Panc1 (cell line): ENCODE data around the gene RASD1. TPM values are rescaled to one million over a fixed set of nuclear protein-coding genes. Genes with fewer than 3 reads are reported as not detected.

ENCODE experiments used
- ATAC-seq: fragments of 200-7000 bp; cut with Tn5 transposase; 2 replicates; pipeline ENCODE4 v1.9.1; 2020; ENCODE audit warnings: mild to moderate bottlenecking, moderate library complexity
- BruUV-seq: library from RNA; stranded (reverse); fragments of 400-500 nt; replicated peaks from 2 replicates; lab custom pipeline; 2021; lab: Mats Ljungman, UMichigan
- CTCF ChIA-PET: fragments of 300-600 bp; sonication (Branson Sonifier 250); formaldehyde crosslinking; loops from one replicate; lab custom pipeline; 2022; ENCODE audit warnings: antibody characterized with exemption; lab: Charles Lee
- POLR2A ChIA-PET: fragments of 300-600 bp; sonication (Branson Sonifier 250); formaldehyde crosslinking; loops from one replicate; lab custom pipeline; 2022; ENCODE audit warnings: antibody characterized with exemption; lab: Charles Lee
- DNase-seq: peaks from one replicate; pipeline ENCODE4 v3.0.0-alpha.2; 2010; ENCODE audit warnings: low read depth, low spot score
- H3K27ac ChIP-seq: 2 replicates; pipeline ENCODE4 v1.5.1; 2011; ENCODE audit warnings: mild to moderate bottlenecking, low read length, inconsistent platforms
- H3K27me3 ChIP-seq: fragments of 200-500 bp; sonication (Bioruptor generic); 2 replicates; pipeline ENCODE4 v1.6.0; 2014; ENCODE audit warnings: low read length, inconsistent platforms; ENCODE audit not compliant: control insufficient read depth, insufficient read depth
- H3K36me3 ChIP-seq: fragments of 200-500 bp; sonication (Bioruptor generic); 2 replicates; pipeline ENCODE4 v1.5.1; 2014; ENCODE audit warnings: inconsistent platforms, mild to moderate bottlenecking, low read length, moderate library complexity; ENCODE audit not compliant: control insufficient read depth, insufficient read depth
- H3K4me1 ChIP-seq: 2 replicates; pipeline ENCODE4 v1.5.1; 2011; ENCODE audit warnings: inconsistent platforms, mild to moderate bottlenecking, low read length, moderate library complexity; ENCODE audit not compliant: control insufficient read depth, insufficient read depth
- H3K4me3 ChIP-seq, 2 experiments: 2 replicates each; pipeline ENCODE4 v1.5.1; 2011 to 2012; ENCODE audit warnings: low read depth in 2 of 2, low read length in 2 of 2, mild to moderate bottlenecking in 2 of 2, inconsistent platforms in 1 of 2, moderate library complexity in 1 of 2
- H3K9me3 ChIP-seq: fragments of 200-500 bp; sonication (Bioruptor generic); 2 replicates; pipeline ENCODE4 v1.5.1; 2014; ENCODE audit warnings: low read depth, mild to moderate bottlenecking, inconsistent platforms, low read length, moderate library complexity; ENCODE audit not compliant: control insufficient read depth, insufficient read depth
- CTCF ChIP-seq: fragments of 450-650 bp; IDR thresholded peaks from 2 replicates; pipeline ENCODE4 v1.5.1; 2017; ENCODE audit warnings: mild to moderate bottlenecking
- POLR2AphosphoS5 ChIP-seq: IDR thresholded peaks from 2 replicates; pipeline ENCODE4 v1.6.1; 2012; ENCODE audit warnings: mild to moderate bottlenecking, low read depth, low read length, moderate library complexity
- REST ChIP-seq, 2 experiments: IDR thresholded peaks; 2 replicates each; pipeline ENCODE4 v1.6.1; 2011 to 2012; ENCODE audit warnings: low read depth in 2 of 2, control low read depth in 1 of 2, low read length in 1 of 2, mild to moderate bottlenecking in 1 of 2, moderate library complexity in 1 of 2; ENCODE audit not compliant: insufficient read depth in 1 of 2
- SIN3A ChIP-seq: IDR thresholded peaks from 2 replicates; pipeline ENCODE4 v1.6.1; 2012; ENCODE audit warnings: low read depth, mild to moderate bottlenecking, low read length, moderate library complexity, borderline replicate concordance; ENCODE audit not compliant: insufficient read depth
- TCF7L2 ChIP-seq: IDR thresholded peaks from 2 replicates; pipeline ENCODE4 v1.6.1; 2011; ENCODE audit warnings: mild to moderate bottlenecking, low read depth, low read length, inconsistent platforms
- in situ Hi-C: cut with HindIII; loops from 2 replicates; pipeline ENCODE4 v1.10.0; 2016; ENCODE audit warnings: low sequenced_read_pairs, low pct_unique_long_range_greater_than_20kb
- intact Hi-C: fragments of 100-400 bp; cut with micrococcal nuclease; formaldehyde crosslinking; loops from one replicate; pipeline ENCODE4 v1.10.0; 2022; ENCODE audit not compliant: unreplicated experiment
- total RNA-seq: library from RNA; stranded (reverse); gene quantifications from one replicate; pipeline ENCODE4 v1.2.1, GENCODE V29; 2021; ENCODE audit not compliant: unreplicated experiment

Gene RASD1
- total RNA-seq, 1 experiment from 2014 or later: 1.7 TPM

GRCh38 chr17:17493986-17494466, 2.2 kb downstream of the RASD1 start:
- no peaks in the 10 kb centered on the region for H3K36me3 ChIP-seq
- DNase-seq (no peak), ATAC-seq (no peak)
- H3K27ac ChIP-seq: no peak overlapping the region
- TF ChIP-seq POLR2AphosphoS5 (no peak), TCF7L2 (no peak), SIN3A (no peak), REST (IDR thresholded peaks at IDR 0.05; ENCODE audit: insufficient read depth in 1 of 2, low read depth in 2 of 2, low read length in 1 of 2) (no peak), CTCF (no peak)
- no peak overlapping the region for H3K4me3 ChIP-seq
- no TSS peak for BruUV-seq
- no peaks in the 10 kb centered on the region for H3K27me3 ChIP-seq
- ChIA-PET CTCF (no interaction called here), POLR2A (no interaction called here)
- intact Hi-C loops (no loop called here), in situ Hi-C loops (no loop called here)
- no peaks in the 10 kb centered on the region for H3K9me3 ChIP-seq
- H3K4me1 ChIP-seq: peaks cover 3% of the 10 kb centered on the region

DNA sequence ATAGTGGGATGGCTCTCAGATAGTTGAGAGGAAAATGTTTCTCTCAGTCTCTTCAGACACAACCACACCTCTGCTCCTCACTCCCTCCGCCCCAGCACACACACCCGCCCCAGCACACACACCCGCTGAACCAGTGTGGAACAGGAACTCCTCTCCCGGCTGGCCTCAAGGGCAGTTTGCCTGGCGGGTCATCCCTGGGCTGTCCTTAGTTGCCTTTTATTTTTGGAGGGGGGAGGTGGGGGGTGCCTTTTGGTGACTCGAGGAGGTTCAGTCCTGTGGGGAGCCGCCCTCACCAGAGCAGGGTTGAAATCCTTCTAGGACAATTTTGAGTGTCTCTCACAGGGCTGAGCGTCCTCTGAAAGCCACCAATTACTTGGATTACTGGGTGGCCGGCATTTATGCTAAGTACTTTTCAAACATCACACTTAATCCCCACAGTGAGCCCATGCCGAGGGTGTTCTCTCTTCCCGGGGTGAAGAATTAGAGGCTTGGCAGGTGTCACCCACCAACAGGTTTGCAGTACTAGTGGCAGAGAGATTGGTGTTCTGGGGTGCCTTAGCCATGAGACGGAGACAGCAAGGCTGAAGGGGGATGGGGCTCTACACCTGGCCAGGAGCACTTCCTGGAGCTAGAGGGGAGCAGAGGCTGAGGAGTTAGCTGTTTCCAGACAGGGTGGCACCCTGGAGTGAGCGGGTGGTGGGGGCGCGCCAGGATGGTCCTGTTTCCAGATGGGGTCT, 2.8 kb downstream of the RASD1 start:
- no peak for DNase-seq
- H3K27ac ChIP-seq: no peak overlapping the region
- CTCF ChIA-PET: no interaction called here
- BruUV-seq: no TSS peak
- H3K36me3 ChIP-seq: no peaks in the 10 kb centered on the region
- TF ChIP-seq CTCF (no peak), REST (IDR thresholded peaks at IDR 0.05; ENCODE audit: insufficient read depth in 1 of 2, low read depth in 2 of 2, low read length in 1 of 2) (no peak), POLR2AphosphoS5 (no peak), SIN3A (no peak)
- H3K9me3 ChIP-seq: no peaks in the 10 kb centered on the region
- no peak overlapping the region for H3K4me3 ChIP-seq
- H3K4me1 ChIP-seq: peaks cover 3% of the 10 kb centered on the region
- in situ Hi-C loops: no loop called here
- intact Hi-C loops: no loop called here
- no peak for ATAC-seq
- no peaks in the 10 kb centered on the region for H3K27me3 ChIP-seq
- POLR2A ChIA-PET: no interaction called here
